Measurements from ENCODE around the gene MAST4.

GRCh38 chr5:67035098-67035740 lies 439.0 kb downstream of the MAST4 start:
- TF ChIP-seq, protein P1, sequence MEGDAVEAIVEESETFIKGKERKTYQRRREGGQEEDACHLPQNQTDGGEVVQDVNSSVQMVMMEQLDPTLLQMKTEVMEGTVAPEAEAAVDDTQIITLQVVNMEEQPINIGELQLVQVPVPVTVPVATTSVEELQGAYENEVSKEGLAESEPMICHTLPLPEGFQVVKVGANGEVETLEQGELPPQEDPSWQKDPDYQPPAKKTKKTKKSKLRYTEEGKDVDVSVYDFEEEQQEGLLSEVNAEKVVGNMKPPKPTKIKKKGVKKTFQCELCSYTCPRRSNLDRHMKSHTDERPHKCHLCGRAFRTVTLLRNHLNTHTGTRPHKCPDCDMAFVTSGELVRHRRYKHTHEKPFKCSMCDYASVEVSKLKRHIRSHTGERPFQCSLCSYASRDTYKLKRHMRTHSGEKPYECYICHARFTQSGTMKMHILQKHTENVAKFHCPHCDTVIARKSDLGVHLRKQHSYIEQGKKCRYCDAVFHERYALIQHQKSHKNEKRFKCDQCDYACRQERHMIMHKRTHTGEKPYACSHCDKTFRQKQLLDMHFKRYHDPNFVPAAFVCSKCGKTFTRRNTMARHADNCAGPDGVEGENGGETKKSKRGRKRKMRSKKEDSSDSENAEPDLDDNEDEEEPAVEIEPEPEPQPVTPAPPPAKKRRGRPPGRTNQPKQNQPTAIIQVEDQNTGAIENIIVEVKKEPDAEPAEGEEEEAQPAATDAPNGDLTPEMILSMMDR (IDR thresholded peaks at IDR 0.05; ENCODE audit: low read depth, low read length): no peak
- TF ChIP-seq EZH2phosphoT487 (IDR thresholded peaks at IDR 0.05; ENCODE audit: low read depth): no peak

Measured in OCI-LY3 (cell line).